ENCODE measurements around the gene TSHR. TPM values are rescaled to one million over a fixed set of nuclear protein-coding genes. Genes with fewer than 3 reads are reported as not detected.
A peak's percentile ranks its signal among the peaks of the same experiment; 100 is the strongest.

Gene TSHR
- total and polyA plus RNA-seq, 2 of the 4 experiments (the other 2 are of a cell fraction), result not detected

GRCh38 chr14:81062816-81063215, 107.4 kb downstream of the TSHR start:
- Histone ChIP-seq H3K9me1 (ENCODE audit: insufficient read depth, low read length) (no peaks in the 10 kb centered on the region), H3K14ac (replicated peaks; ENCODE audit: low read depth, low read length) (no peak overlapping the region), H3K4ac (ENCODE audit: low read depth, low read length) (no peak overlapping the region), H2BK5ac (ENCODE audit: low read depth, low read length, poor library complexity, severe bottlenecking) (no peak overlapping the region), H3K56ac (ENCODE audit: extremely low read depth, insufficient read depth, low read length) (no peak overlapping the region), H4K91ac (ENCODE audit: insufficient read depth, low read depth, low read length) (no peak overlapping the region), H3K18ac (ENCODE audit: low read depth, low read length) (no peak overlapping the region), H2BK15ac (ENCODE audit: low read depth, low read length) (no peak overlapping the region), H2AK9ac (replicated peaks; ENCODE audit: low read depth, low read length, poor library complexity) (no peak overlapping the region), H3K4me1 (ENCODE audit: control insufficient read depth, insufficient read depth, low read length) (no peaks in the 10 kb centered on the region), H3K79me1 (ENCODE audit: low read depth in 1 of 2, low read length in 2 of 2) (no peaks in the 10 kb centered on the region), H3K9ac (ENCODE audit: low read depth, low read length) (no peak overlapping the region), H3K23ac (ENCODE audit: low read depth, low read length) (no peak overlapping the region), H3K27me3 (ENCODE audit: control insufficient read depth, insufficient read depth, low read length) (no peaks in the 10 kb centered on the region), H4K5ac (ENCODE audit: low read depth, low read length) (no peak overlapping the region), H3K4me2 (ENCODE audit: low read depth, low read length) (no peak overlapping the region), H2AK5ac (ENCODE audit: low read depth, low read length) (no peak overlapping the region), H4K8ac (ENCODE audit: low read depth in 2 of 2, low read length in 2 of 2) (no peak overlapping the region), H3K4me3 (ENCODE audit: insufficient read depth, low read depth, low read length) (no peak overlapping the region), H2AFZ (replicated peaks; ENCODE audit: low read length, poor library complexity) (no peak overlapping the region), H3K36me3 (ENCODE audit: control insufficient read depth, insufficient read depth, low read length) (no peaks in the 10 kb centered on the region), H3K27ac (ENCODE audit: insufficient read depth, low read length) (no peak overlapping the region), H4K20me1 (ENCODE audit: insufficient read depth, low read length) (no peaks in the 10 kb centered on the region), H2BK20ac (ENCODE audit: low read depth, low read length) (no peak overlapping the region), H3K9me3 (ENCODE audit: control insufficient read depth, insufficient read depth, low read length) (no peaks in the 10 kb centered on the region), H2BK120ac (ENCODE audit: low read depth, low read length) (no peak overlapping the region)
- 0% methylated on average over 1 of the region's 4 CpGs; no CpG with 5 or more reads in 1 of the 2 experiments for WGBS, 2 experiments (ENCODE audit: extremely low coverage in 2 of 2, insufficient read length in 1 of 2)
- in situ Hi-C loops (cut with MboI; ENCODE audit: low sequenced_read_pairs) (no loop called here), dilution Hi-C loops (cut with HindIII; ENCODE audit: low sequenced_read_pairs, unreplicated experiment) (no loop called here), intact Hi-C loops (cut with micrococcal nuclease) (no loop called here)
- ATAC-seq (ENCODE audit: low read depth) (no peak), DNase-seq (peak; percentile 0)
- ChIA-PET POLR2A (ENCODE audit: unreplicated experiment) (no interaction called here), CTCF (interaction anchor here (1.1 kb wide), 1 partner anchor 12 kb away, joined by 3 read pairs; no protein-coding TSS in a partner anchor)
- TF ChIP-seq SMC3 (IDR thresholded peaks at IDR 0.05; ENCODE audit: low read depth, low read length) (no peak), NFE2L2 (IDR thresholded peaks at IDR 0.05; ENCODE audit: low read depth, low read length) (no peak)
- TF ChIP-seq, protein P1, sequence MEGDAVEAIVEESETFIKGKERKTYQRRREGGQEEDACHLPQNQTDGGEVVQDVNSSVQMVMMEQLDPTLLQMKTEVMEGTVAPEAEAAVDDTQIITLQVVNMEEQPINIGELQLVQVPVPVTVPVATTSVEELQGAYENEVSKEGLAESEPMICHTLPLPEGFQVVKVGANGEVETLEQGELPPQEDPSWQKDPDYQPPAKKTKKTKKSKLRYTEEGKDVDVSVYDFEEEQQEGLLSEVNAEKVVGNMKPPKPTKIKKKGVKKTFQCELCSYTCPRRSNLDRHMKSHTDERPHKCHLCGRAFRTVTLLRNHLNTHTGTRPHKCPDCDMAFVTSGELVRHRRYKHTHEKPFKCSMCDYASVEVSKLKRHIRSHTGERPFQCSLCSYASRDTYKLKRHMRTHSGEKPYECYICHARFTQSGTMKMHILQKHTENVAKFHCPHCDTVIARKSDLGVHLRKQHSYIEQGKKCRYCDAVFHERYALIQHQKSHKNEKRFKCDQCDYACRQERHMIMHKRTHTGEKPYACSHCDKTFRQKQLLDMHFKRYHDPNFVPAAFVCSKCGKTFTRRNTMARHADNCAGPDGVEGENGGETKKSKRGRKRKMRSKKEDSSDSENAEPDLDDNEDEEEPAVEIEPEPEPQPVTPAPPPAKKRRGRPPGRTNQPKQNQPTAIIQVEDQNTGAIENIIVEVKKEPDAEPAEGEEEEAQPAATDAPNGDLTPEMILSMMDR (conservative IDR thresholded peaks at IDR 0.05; ENCODE audit: low read depth, low read length), result 0 out of 2 replicates have a peak, but pooled peaks have one; percentile 18
- BruUV-seq (replicated peaks), result no TSS peak
